K562 (cell line): ENCODE results near the gene SLIT1. TPM values are rescaled to one million over a fixed set of nuclear protein-coding genes. Genes with fewer than 3 reads are reported as not detected.

Experiments
- ATAC-seq: fragments of 200-7000 bp; cut with Tn5 transposase; 3 replicates; pipeline ENCODE4 v1.9.1; 2020; ENCODE audit warnings: moderate library complexity
- BruUV-seq: library from RNA; stranded (reverse); fragments of 400-500 nt; replicated peaks from 2 replicates; lab custom pipeline; 2021; lab: Mats Ljungman, UMichigan
- CTCF ChIA-PET: fragments of 300-600 bp; formaldehyde crosslinking; extraction: SDS; loops from one replicate; lab custom pipeline; 2021; ENCODE audit warnings: low intra/inter-chr PET ratio; lab: Yijun Ruan, JAX
- POLR2A ChIA-PET: fragments of 300-600, 350-650 bp; sonication (Branson Sonifier 250); formaldehyde crosslinking; extraction: SDS; loops from one replicate; lab custom pipeline; 2021; ENCODE audit warnings: antibody characterized with exemption, inconsistent platforms; lab: Yijun Ruan, JAX
- DNase-seq, 4 experiments: peaks; one replicate each; pipeline versions ENCODE4 v3.0.0 to v3.0.0-alpha.2; 2011 to 2018; ENCODE audit warnings: low spot score in 3 of 4, mixed read lengths in 3 of 4; ENCODE audit errors: extremely low read depth in 1 of 4
- FAIRE-seq: peaks from 2 replicates; lab custom pipeline; 2011; peaks lifted over from hg19 to GRCh38; lab: Jason Lieb, UNC
- H2AFZ ChIP-seq: 2 replicates; pipeline ENCODE4 v1.6.0; 2011; ENCODE audit warnings: low read depth, low read length, control low read depth, inconsistent platforms
- H3K27ac ChIP-seq: fragments of 200-600 bp; 3 replicates; pipeline ENCODE4 v1.8.0; 2011; ENCODE audit warnings: low read depth, mild to moderate bottlenecking, control low read depth, inconsistent platforms, low read length, moderate library complexity, mixed read lengths; ENCODE audit errors: extremely low read depth
- H3K27me3 ChIP-seq, 2 experiments: fragments of 300-600 bp in 1 of 2; 2 replicates in 1 of 2; 3 replicates in 1 of 2; pipeline versions ENCODE4 v1.6.0 to v1.8.0; 2011; ENCODE audit warnings: inconsistent platforms in 2 of 2, low read length in 2 of 2, mild to moderate bottlenecking in 1 of 2, mixed read lengths in 1 of 2, moderate library complexity in 1 of 2; ENCODE audit not compliant: control insufficient read depth in 2 of 2, insufficient read depth in 2 of 2
- H3K36me3 ChIP-seq: fragments of 300-600 bp; 3 replicates; pipeline ENCODE4 v1.8.0; 2011; ENCODE audit warnings: mild to moderate bottlenecking, low read length, inconsistent platforms; ENCODE audit not compliant: control insufficient read depth, insufficient read depth
- H3K4me1 ChIP-seq, 2 experiments: fragments of 200-600 bp in 1 of 2; replicated peaks in 1 of 2; 2 replicates in 1 of 2; 3 replicates in 1 of 2; pipeline versions ENCODE4 v1.5.1 to v1.8.0; 2011; ENCODE audit warnings: inconsistent platforms in 2 of 2, low read length in 2 of 2, mild to moderate bottlenecking in 1 of 2, mixed read lengths in 1 of 2, moderate library complexity in 1 of 2; ENCODE audit not compliant: control insufficient read depth in 2 of 2, insufficient read depth in 2 of 2
- H3K4me2 ChIP-seq: 2 replicates; pipeline ENCODE4 v1.6.1; 2011; ENCODE audit warnings: low read length, control low read depth, inconsistent platforms, mixed read lengths; ENCODE audit not compliant: insufficient read depth
- H3K4me3 ChIP-seq: fragments of 200-600 bp; sonication (generic), shearing (Covaris generic); 2 replicates; pipeline ENCODE4 v1.5.1; 2016; ENCODE audit warnings: control low read depth, inconsistent platforms
- H3K79me2 ChIP-seq: fragments of 200-600 bp; 3 replicates; pipeline ENCODE4 v1.8.0; 2011; ENCODE audit warnings: low read length, inconsistent platforms; ENCODE audit not compliant: control insufficient read depth, insufficient read depth
- H3K9ac ChIP-seq, 2 experiments: 2 replicates each; pipeline versions ENCODE4 v1.6.0 to v1.6.1; 2011; ENCODE audit warnings: low read depth in 2 of 2, low read length in 2 of 2, control low read depth in 1 of 2, inconsistent platforms in 1 of 2, mild to moderate bottlenecking in 1 of 2, mixed read lengths in 1 of 2; ENCODE audit not compliant: insufficient read depth in 1 of 2
- H3K9me1 ChIP-seq: one replicate; pipeline ENCODE4 v1.6.0; 2011; ENCODE audit warnings: inconsistent platforms, mild to moderate bottlenecking, low read length, moderate library complexity; ENCODE audit not compliant: control insufficient read depth, insufficient read depth
- H3K9me3 ChIP-seq: replicated peaks from 2 replicates; pipeline ENCODE4 v1.5.1; 2011; ENCODE audit warnings: low read depth, low read length, inconsistent platforms; ENCODE audit not compliant: control insufficient read depth, insufficient read depth
- H4K20me1 ChIP-seq: replicated peaks from 2 replicates; pipeline ENCODE4 v1.6.1; 2011; ENCODE audit warnings: low read length, inconsistent platforms, mixed read lengths; ENCODE audit not compliant: control insufficient read depth, insufficient read depth
- ELF4 ChIP-seq: fragments of 450-650 bp; formaldehyde crosslinking; IDR thresholded peaks from 2 replicates; pipeline ENCODE4 v1.4.0; 2022; ENCODE audit warnings: missing genetic modification characterization
- KHSRP ChIP-seq: fragments of 450-650 bp; IDR thresholded peaks from 2 replicates; pipeline ENCODE4 v1.6.1; 2017
- MYNN ChIP-seq, 2 experiments: sonication (generic); formaldehyde crosslinking in 1 of 2; IDR thresholded peaks; 2 replicates each; pipeline versions ENCODE4 v1.5.0 to v1.6.1; 2016 to 2020; ENCODE audit warnings: antibody characterized with exemption in 1 of 2, missing genetic modification reagents in 1 of 2
- POLR3G ChIP-seq: IDR thresholded peaks from 2 replicates; pipeline ENCODE4 v1.6.1; 2011; ENCODE audit not compliant: insufficient read length, insufficient replicate concordance; ENCODE audit errors: extremely low read depth
- SMAD1 ChIP-seq: fragments of 150-350 bp; IDR thresholded peaks from 2 replicates; pipeline ENCODE4 v1.6.1; 2014; ENCODE audit warnings: low read length, low read depth; ENCODE audit not compliant: partially characterized antibody
- TEAD1 ChIP-seq, 2 experiments: fragments of 450-650 bp in 1 of 2; sonication (generic) in 1 of 2; formaldehyde crosslinking; IDR thresholded peaks; 2 replicates each; pipeline versions ENCODE4 v1.4.0 to v1.8.0; 2020 to 2022; ENCODE audit warnings: mild to moderate bottlenecking in 2 of 2, missing genetic modification reagents in 1 of 2
- ZFP30 ChIP-seq: fragments of 250-450 bp; sonication (Bioruptor Pico); IDR thresholded peaks from 2 replicates; pipeline ENCODE4 v1.8.0; 2022; ENCODE audit warnings: moderate library complexity, mild to moderate bottlenecking, inconsistent platforms, borderline replicate concordance
- ZNF316 ChIP-seq: fragments of 450-650 bp; IDR thresholded peaks from 2 replicates; pipeline ENCODE4 v1.6.1; 2016
- WGBS: fragments of 100-300 bp; shearing (Covaris generic); methylation state at CpG from one replicate; pipeline ENCODE4 v1.1.6; 2016; ENCODE audit warnings: low coverage, mixed read lengths; ENCODE audit not compliant: insufficient coverage; ENCODE audit errors: missing lambda C conversion rate; 5-methylcytosine and 5-hydroxymethylcytosine counted together
- in situ Hi-C: fragments of 300-500 bp; cut with MboI; formaldehyde crosslinking; loops from 4 replicates; pipeline ENCODE4 v1.15.0; 2018; ENCODE audit warnings: inconsistent platforms, mixed read lengths
- intact Hi-C: fragments of 100-400 bp; cut with micrococcal nuclease; formaldehyde crosslinking; loops from 2 replicates; pipeline ENCODE4 v1.14.2; 2022
- polyA plus RNA-seq, 8 experiments: library from polyadenylated mRNA; depleted of rRNA in 4 of 8; stranded (reverse) in 5 of 8; unstranded in 3 of 8; fragments of >200 nt; fragmentation: Nextera tagmentation in 2 of 8; fragmentation: Illumina TruSeq in 1 of 8; extraction: Ambion mirVana in 2 of 8; extraction: Trizol in 1 of 8; gene quantifications; 2 replicates each; pipeline versions ENCODE4 v1.2.1 to v1.2.3, GENCODE V29; 2011 to 2014; ENCODE audit warnings: inconsistent platforms in 1 of 8, missing spikeins in 1 of 8
- total RNA-seq, 7 experiments: library from RNA; depleted of rRNA in 6 of 7; stranded (reverse); fragments of >200 nt in 6 of 7; fragmentation: Illumina TruSeq in 2 of 7; extraction: Trizol in 2 of 7; gene quantifications; 2 replicates each; pipeline versions ENCODE4 v1.2.1 to v1.2.3, GENCODE V29; 2011 to 2021; ENCODE audit warnings: low replicate concordance in 1 of 7
- TF ChIP-seq, protein P1 (sequence below): fragments of 450-650 bp; conservative IDR thresholded peaks from 2 replicates; pipeline ENCODE4 v1.6.1; 2016; ENCODE audit warnings: missing genetic modification characterization, low read depth, mild to moderate bottlenecking, missing compliant biosample characterization, moderate library complexity
- TF ChIP-seq, protein P2 (sequence below): sonication (generic); IDR thresholded peaks from 2 replicates; pipeline ENCODE4 v1.6.1; 2016
- TF ChIP-seq, protein P3 (sequence below): sonication (generic); formaldehyde crosslinking; IDR thresholded peaks from 2 replicates; pipeline ENCODE4 v1.8.0; 2022; ENCODE audit warnings: mild to moderate bottlenecking, missing genetic modification reagents, borderline replicate concordance

The SLIT1 gene
- total and polyA plus RNA-seq, 9 of the 15 experiments (the other 6 are each of a cell fraction or from before 2014, with no cell fraction given) = 0.01 to 0.11 (median 0.04) TPM; not detected in 3

DNA sequence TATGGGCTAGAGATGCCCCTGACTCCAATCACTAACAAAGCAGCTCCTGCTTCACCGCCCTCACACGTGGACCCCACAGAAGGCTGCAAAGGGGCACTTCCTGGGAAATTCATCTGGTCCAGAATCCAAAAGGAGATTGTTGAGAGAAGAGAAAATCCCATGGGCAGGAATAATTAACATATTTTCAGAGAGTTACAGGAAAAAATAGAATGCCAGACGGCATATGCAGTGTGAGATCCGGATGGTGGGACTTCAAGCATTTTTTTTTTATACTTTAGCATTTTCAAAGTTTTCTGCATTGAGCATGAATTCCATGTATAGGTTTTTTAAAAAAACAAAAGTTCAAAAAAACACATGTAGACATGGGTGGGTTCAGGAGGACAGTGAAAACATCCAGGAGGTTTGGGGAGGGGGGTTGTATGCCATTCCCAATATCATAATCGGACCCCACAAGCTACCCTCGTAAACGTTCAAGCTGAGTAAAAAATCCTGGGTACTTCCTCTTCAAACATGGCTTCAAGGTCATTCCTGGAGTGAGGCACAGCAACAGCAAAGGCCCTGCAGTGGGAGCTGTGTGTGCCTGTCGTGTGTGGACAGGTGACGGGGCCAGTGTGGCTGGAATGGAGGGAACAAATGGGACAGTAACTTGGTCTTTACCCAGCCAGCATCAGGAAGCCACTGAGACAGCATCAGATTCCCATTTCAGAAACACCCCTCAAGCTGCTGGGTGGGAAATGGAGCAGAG, 128.1 kb downstream of the SLIT1 start:
- Histone ChIP-seq H3K9me3 (peaks cover 4% of the 10 kb centered on the region; the same call in 1 of the 2 replicates), H3K79me2 (no peaks in the 10 kb centered on the region), H3K36me3 (no peaks in the 10 kb centered on the region), H3K4me2 (no peak overlapping the region), H3K4me1 (peaks cover 0 to 10% of the 10 kb centered on the region in 2 experiments; a peak in 2 of 5 replicates), H3K9ac (no peak overlapping the region), H3K4me3 (no peak overlapping the region), H3K9me1 (no peaks in the 10 kb centered on the region), H2AFZ (no peak overlapping the region), H3K27me3 (peaks cover 2 to 44% of the 10 kb centered on the region in 2 experiments; a peak in 4 of 5 replicates), H3K27ac (no peak overlapping the region), H4K20me1 (no peaks in the 10 kb centered on the region)
- ChIA-PET POLR2A (interaction anchor here (0.5 to 0.6 kb wide), 2 partner anchors 19 to 26 kb away, joined by 3 read pairs; no protein-coding TSS in a partner anchor), CTCF (no interaction called here)
- FAIRE-seq (no peak), ATAC-seq (no peak), DNase-seq (no peak)
- intact Hi-C loops (no loop called here), in situ Hi-C loops (no loop called here)
- BruUV-seq = no TSS peak
- TF ChIP-seq ZFP30 (CRISPR knock-in tag) = no peak
- TF ChIP-seq, protein P1, sequence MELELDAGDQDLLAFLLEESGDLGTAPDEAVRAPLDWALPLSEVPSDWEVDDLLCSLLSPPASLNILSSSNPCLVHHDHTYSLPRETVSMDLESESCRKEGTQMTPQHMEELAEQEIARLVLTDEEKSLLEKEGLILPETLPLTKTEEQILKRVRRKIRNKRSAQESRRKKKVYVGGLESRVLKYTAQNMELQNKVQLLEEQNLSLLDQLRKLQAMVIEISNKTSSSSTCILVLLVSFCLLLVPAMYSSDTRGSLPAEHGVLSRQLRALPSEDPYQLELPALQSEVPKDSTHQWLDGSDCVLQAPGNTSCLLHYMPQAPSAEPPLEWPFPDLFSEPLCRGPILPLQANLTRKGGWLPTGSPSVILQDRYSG (tag) = no peak
- no peak for TF ChIP-seq ELF4 (CRISPR knock-in tag)
- TF ChIP-seq, protein P2, sequence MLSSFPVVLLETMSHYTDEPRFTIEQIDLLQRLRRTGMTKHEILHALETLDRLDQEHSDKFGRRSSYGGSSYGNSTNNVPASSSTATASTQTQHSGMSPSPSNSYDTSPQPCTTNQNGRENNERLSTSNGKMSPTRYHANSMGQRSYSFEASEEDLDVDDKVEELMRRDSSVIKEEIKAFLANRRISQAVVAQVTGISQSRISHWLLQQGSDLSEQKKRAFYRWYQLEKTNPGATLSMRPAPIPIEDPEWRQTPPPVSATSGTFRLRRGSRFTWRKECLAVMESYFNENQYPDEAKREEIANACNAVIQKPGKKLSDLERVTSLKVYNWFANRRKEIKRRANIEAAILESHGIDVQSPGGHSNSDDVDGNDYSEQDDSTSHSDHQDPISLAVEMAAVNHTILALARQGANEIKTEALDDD = no peak
- TF ChIP-seq POLR3G = no peak
- TF ChIP-seq SMAD1 = no peak
- TF ChIP-seq MYNN (IDR thresholded peaks at IDR 0.05) = no peak
- no peak for TF ChIP-seq MYNN (CRISPR knock-in tag; IDR thresholded peaks at IDR 0.05)
- no peak for TF ChIP-seq TEAD1 (CRISPR knock-in tag; IDR thresholded peaks at IDR 0.05)
- no peak for TF ChIP-seq KHSRP
- no peak for TF ChIP-seq ZNF316
- TF ChIP-seq, protein P3, sequence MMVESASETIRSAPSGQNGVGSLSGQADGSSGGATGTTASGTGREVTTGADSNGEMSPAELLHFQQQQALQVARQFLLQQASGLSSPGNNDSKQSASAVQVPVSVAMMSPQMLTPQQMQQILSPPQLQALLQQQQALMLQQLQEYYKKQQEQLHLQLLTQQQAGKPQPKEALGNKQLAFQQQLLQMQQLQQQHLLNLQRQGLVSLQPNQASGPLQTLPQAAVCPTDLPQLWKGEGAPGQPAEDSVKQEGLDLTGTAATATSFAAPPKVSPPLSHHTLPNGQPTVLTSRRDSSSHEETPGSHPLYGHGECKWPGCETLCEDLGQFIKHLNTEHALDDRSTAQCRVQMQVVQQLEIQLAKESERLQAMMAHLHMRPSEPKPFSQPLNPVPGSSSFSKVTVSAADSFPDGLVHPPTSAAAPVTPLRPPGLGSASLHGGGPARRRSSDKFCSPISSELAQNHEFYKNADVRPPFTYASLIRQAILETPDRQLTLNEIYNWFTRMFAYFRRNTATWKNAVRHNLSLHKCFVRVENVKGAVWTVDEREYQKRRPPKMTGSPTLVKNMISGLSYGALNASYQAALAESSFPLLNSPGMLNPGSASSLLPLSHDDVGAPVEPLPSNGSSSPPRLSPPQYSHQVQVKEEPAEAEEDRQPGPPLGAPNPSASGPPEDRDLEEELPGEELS (CRISPR knock-in tag) = no peak
- 0% methylated on average over 8 of the region's 9 CpGs for WGBS
